ENCODE results near the gene CDYL.

The CDYL gene

DNA sequence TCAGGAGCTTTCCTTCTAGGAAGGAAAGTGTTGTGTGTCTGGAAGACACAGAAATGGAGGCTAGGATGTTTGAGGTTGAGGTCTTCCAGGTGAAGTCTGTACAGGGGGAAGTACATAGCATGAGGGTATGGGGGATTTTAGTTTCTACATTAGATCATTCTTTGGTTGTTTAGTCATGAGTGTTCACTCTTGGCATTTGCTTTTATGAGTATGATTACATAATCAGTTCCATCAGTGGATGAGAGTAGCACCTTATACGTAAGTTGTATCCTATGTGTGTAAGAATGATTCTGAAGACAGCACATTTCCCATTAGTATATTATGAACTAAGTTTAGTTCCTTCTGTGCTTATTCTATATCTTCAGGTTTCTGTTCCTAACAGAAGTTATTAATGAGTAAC, 1.9 kb downstream of the CDYL start:
- TF ChIP-seq CTCF (IDR thresholded peaks at IDR 0.05; ENCODE audit: borderline replicate concordance, insufficient read depth, low read depth, low read length) = no peak
- H3K4me3 ChIP-seq (ENCODE audit: low read depth, low read length) = peak overlapping the region; percentile 57

- no peak overlapping the region for H3K4me3 ChIP-seq (ENCODE audit: low read depth, low read length)
- TF ChIP-seq CTCF (IDR thresholded peaks at IDR 0.05; ENCODE audit: borderline replicate concordance, insufficient read depth, low read depth, low read length) = no peak
These were observed 4.2 kb downstream of the CDYL start for GRCh38 chr6:4780360-4780812.

DNA sequence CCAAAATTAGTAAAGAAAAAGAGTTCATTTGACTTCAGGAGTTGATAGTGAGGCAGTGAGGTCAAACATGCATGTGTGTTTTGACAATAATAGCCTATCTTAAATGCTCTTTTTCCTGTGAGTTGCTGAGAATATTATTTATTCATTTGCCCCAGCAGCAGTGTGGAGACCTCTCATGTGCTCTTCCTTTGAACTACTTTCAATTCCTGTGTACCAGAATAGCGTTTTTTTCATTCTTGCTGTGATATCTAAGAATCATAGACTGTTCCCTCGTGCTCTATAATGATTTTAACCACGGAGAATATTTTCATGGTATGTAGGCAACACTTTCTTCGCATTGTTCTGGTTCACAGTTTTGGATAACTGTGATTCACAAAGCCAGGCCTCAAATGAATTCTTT, 5.2 kb downstream of the CDYL start:
- no peak for TF ChIP-seq CTCF (IDR thresholded peaks at IDR 0.05; ENCODE audit: borderline replicate concordance, insufficient read depth, low read depth, low read length)
- no peak overlapping the region for H3K4me3 ChIP-seq (ENCODE audit: low read depth, low read length)

DNA sequence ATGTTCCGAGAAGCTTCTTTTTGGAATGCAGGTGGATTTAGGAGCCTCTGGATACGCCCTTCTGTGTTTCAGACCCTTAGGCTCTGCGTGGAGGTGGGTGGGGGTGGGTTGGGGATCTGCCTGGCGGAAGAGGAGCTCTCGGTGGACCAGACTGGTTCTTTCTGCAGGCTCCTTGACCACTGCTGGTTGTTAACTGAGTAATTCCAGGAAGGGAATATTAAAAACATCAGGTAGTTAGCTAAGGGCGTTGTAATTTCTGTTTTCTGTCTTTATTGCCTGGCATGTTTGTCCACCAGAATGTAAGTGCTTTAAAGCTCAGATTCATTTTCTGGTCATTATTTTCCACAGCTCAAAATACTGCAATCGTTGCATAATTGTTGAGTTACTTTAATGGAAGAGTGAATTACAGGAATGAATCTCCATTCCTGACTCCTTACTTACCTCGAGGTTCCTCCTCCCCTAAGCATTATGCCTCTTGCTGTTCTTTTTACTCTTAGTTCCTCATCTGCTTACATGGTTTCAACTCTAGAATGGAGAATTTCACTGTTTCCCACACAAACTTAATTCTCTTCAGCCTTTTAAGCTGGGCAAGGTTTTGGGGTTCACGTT, 5.9 kb downstream of the CDYL start:
- H3K4me3 ChIP-seq (ENCODE audit: low read depth, low read length) = no peak overlapping the region
- TF ChIP-seq CTCF (IDR thresholded peaks at IDR 0.05; ENCODE audit: borderline replicate concordance, insufficient read depth, low read depth, low read length) = no peak

- no peak for TF ChIP-seq CTCF (IDR thresholded peaks at IDR 0.05; ENCODE audit: borderline replicate concordance, insufficient read depth, low read depth, low read length)
- H3K4me3 ChIP-seq (ENCODE audit: low read depth, low read length) = no peak overlapping the region
These were observed 10.8 kb downstream of the CDYL start for GRCh38 chr6:4786996-4787395.

- H3K4me3 ChIP-seq (ENCODE audit: low read depth, low read length) = no peak overlapping the region
- TF ChIP-seq CTCF (IDR thresholded peaks at IDR 0.05; ENCODE audit: borderline replicate concordance, insufficient read depth, low read depth, low read length) = no peak
These were observed 12.3 kb downstream of the CDYL start for GRCh38 chr6:4788482-4788881.

GRCh38 chr6:4788953-4789584, 12.9 kb downstream of the CDYL start:
- H3K4me3 ChIP-seq (ENCODE audit: low read depth, low read length) = no peak overlapping the region
- peak; percentile 70 for TF ChIP-seq CTCF (IDR thresholded peaks at IDR 0.05; ENCODE audit: borderline replicate concordance, insufficient read depth, low read depth, low read length)
